ENCODE results near the gene RPTOR.
"Not testable (repeated sequence)": the region's sequence is repeated elsewhere in the genome, so short reads cannot be mapped to it uniquely, and the experiment has no call there.

The RPTOR gene

GRCh38 chr17:80861418-80861815 lies 316.8 kb downstream of the RPTOR start:
- intact Hi-C loops (cut with DNase I): no loop called here
- DNase-seq: peak in 2 of 10 donors; percentile 24 to 40

- intact Hi-C loops (cut with DNase I): no loop called here
- peak; percentile 53 to 96 (median 67) for DNase-seq
Measured at GRCh38 chr17:80861892-80862291, 317.3 kb downstream of the RPTOR start.

GRCh38 chr17:80862481-80862961 lies 317.9 kb downstream of the RPTOR start:
- DNase-seq: peak in 2 of 10 donors; percentile 49 to 54
- intact Hi-C loops (cut with DNase I): no loop called here

GRCh38 chr17:80862978-80863377 lies 318.3 kb downstream of the RPTOR start:
- intact Hi-C loops (cut with DNase I): no loop called here
- peak in 1 of 10 donors; percentile 27 for DNase-seq

- peak in 2 of 10 donors; percentile 18 to 29 for DNase-seq
- intact Hi-C loops (cut with DNase I): no loop called here
Measured at GRCh38 chr17:80863626-80864025, 319.0 kb downstream of the RPTOR start.

- intact Hi-C loops (cut with DNase I): no loop called here
- peak in 2 of 10 donors; percentile 62 to 72 for DNase-seq
Measured at GRCh38 chr17:80864751-80865150, 320.1 kb downstream of the RPTOR start.

GRCh38 chr17:80866050-80866793 lies 321.6 kb downstream of the RPTOR start:
- intact Hi-C loops (cut with DNase I): loop anchor here (2.0 kb wide), 1 partner anchor 105 kb away; no protein-coding TSS in a partner anchor
- peak in 9 of 10 donors; percentile 56 to 95 (median 76) for DNase-seq

GRCh38 chr17:80868022-80868609 lies 323.5 kb downstream of the RPTOR start:
- intact Hi-C loops (cut with DNase I): no loop called here
- peak in 2 of 10 donors; percentile 9 to 22 for DNase-seq

GRCh38 chr17:80869481-80870145 lies 325.0 kb downstream of the RPTOR start:
- DNase-seq: peak in 2 of 10 donors; percentile 30 to 35
- intact Hi-C loops (cut with DNase I): no loop called here

- intact Hi-C loops (cut with DNase I): no loop called here
- peak in 3 of 10 donors; percentile 19 to 66 (median 43) for DNase-seq
Measured at GRCh38 chr17:80870401-80870800, 325.8 kb downstream of the RPTOR start.

- DNase-seq: peak in 4 of 10 donors; percentile 2 to 73 (median 57)
- intact Hi-C loops (cut with DNase I): no loop called here
Measured at GRCh38 chr17:80871341-80871740, 326.7 kb downstream of the RPTOR start.

- intact Hi-C loops (cut with DNase I): no loop called here
- DNase-seq: peak in 2 of 10 donors; percentile 35 to 69
Measured at GRCh38 chr17:80872001-80872500, 327.4 kb downstream of the RPTOR start.

- peak in 4 of 10 donors; percentile 5 to 82 (median 62) for DNase-seq
- intact Hi-C loops (cut with DNase I): no loop called here
Measured at GRCh38 chr17:80872501-80873306, 328.1 kb downstream of the RPTOR start.

GRCh38 chr17:80873307-80873951 lies 328.8 kb downstream of the RPTOR start:
- peak in 5 of 10 donors; percentile 39 to 91 (median 65) for DNase-seq
- intact Hi-C loops (cut with DNase I): no loop called here

- intact Hi-C loops (cut with DNase I): no loop called here
- peak in 2 of 10 donors; percentile 15 to 62 for DNase-seq
Measured at GRCh38 chr17:80874866-80875445, 330.3 kb downstream of the RPTOR start.

GRCh38 chr17:80875480-80875995 lies 330.9 kb downstream of the RPTOR start:
- intact Hi-C loops (cut with DNase I): not testable (repeated sequence)
- peak in 2 of 10 donors; percentile 64 to 69 for DNase-seq

GRCh38 chr17:80876456-80876949 lies 331.9 kb downstream of the RPTOR start:
- DNase-seq: peak in 4 of 10 donors; percentile 2 to 70 (median 46)

GRCh38 chr17:80876950-80877728 lies 332.5 kb downstream of the RPTOR start:
- intact Hi-C loops (cut with DNase I): no loop called here
- DNase-seq: peak in 4 of 10 donors; percentile 5 to 76 (median 52)

More at GRCh38 chr17:80876456-80876949, 331.9 kb downstream of the RPTOR start:
- intact Hi-C loops (cut with DNase I): not testable (repeated sequence)

All from posterior cingulate gyrus (tissue), 11 donors.